Astrocyte (in vitro differentiated cells and primary cell): ENCODE results near the gene TNFRSF13B. TPM values are rescaled to one million over a fixed set of nuclear protein-coding genes. Genes with fewer than 3 reads are reported as not detected.

Experiments used
- DNase-seq: peaks from one replicate; pipeline ENCODE4 v3.0.0-alpha.2; 2010; ENCODE audit warnings: low read depth
- FAIRE-seq: peaks from 2 replicates; lab custom pipeline; 2011; peaks lifted over from hg19 to GRCh38; lab: Jason Lieb, UNC
- H2AFZ ChIP-seq: 2 replicates; pipeline ENCODE4 v1.6.0; 2012; ENCODE audit warnings: low read depth, low read length, inconsistent platforms
- H3K27ac ChIP-seq: 2 replicates; pipeline ENCODE4 v1.5.1; 2011; ENCODE audit warnings: low read depth, low read length, inconsistent platforms
- H3K27me3 ChIP-seq: 2 replicates; pipeline ENCODE4 v1.6.0; 2011; ENCODE audit warnings: low read length, inconsistent platforms; ENCODE audit not compliant: insufficient read depth
- H3K36me3 ChIP-seq: 2 replicates; pipeline ENCODE4 v1.5.1; 2011; ENCODE audit warnings: low read length, inconsistent platforms; ENCODE audit not compliant: insufficient read depth
- H3K4me1 ChIP-seq: 2 replicates; pipeline ENCODE4 v1.5.1; 2011; ENCODE audit warnings: low read length, inconsistent platforms; ENCODE audit not compliant: insufficient read depth
- H3K4me2 ChIP-seq: 2 replicates; pipeline ENCODE4 v1.6.0; 2012; ENCODE audit warnings: low read length, inconsistent platforms
- H3K4me3 ChIP-seq: 2 replicates; pipeline ENCODE4 v1.5.1; 2011; ENCODE audit warnings: low read depth, mild to moderate bottlenecking, low read length, inconsistent platforms; ENCODE audit not compliant: insufficient read depth
- H3K79me2 ChIP-seq: 2 replicates; pipeline ENCODE4 v1.6.0; 2012; ENCODE audit warnings: mild to moderate bottlenecking, low read length, inconsistent platforms; ENCODE audit not compliant: insufficient read depth
- H3K9ac ChIP-seq: 2 replicates; pipeline ENCODE4 v1.6.0; 2012; ENCODE audit warnings: mild to moderate bottlenecking, low read length, inconsistent platforms
- H3K9me3 ChIP-seq: 2 replicates; pipeline ENCODE4 v1.5.1; 2012; ENCODE audit warnings: low read depth, mild to moderate bottlenecking, low read length, inconsistent platforms; ENCODE audit not compliant: insufficient read depth
- H4K20me1 ChIP-seq: 2 replicates; pipeline ENCODE4 v1.6.0; 2012; ENCODE audit warnings: low read length, inconsistent platforms; ENCODE audit not compliant: insufficient read depth
- H3K27ac Mint-ChIP-seq: one replicate; pipeline ENCODE4 v1.8.0; 2021; ENCODE audit warnings: mild to moderate bottlenecking, mixed read lengths; ENCODE audit not compliant: unreplicated experiment
- H3K27me3 Mint-ChIP-seq: one replicate; pipeline ENCODE4 v1.8.0; 2021; ENCODE audit warnings: low read depth, mixed read lengths; ENCODE audit not compliant: unreplicated experiment
- H3K36me3 Mint-ChIP-seq: one replicate; pipeline ENCODE4 v1.8.0; 2021; ENCODE audit warnings: low read depth, mixed read lengths; ENCODE audit not compliant: unreplicated experiment
- H3K4me1 Mint-ChIP-seq: one replicate; pipeline ENCODE4 v1.8.0; 2021; ENCODE audit warnings: low read depth, mixed read lengths; ENCODE audit not compliant: unreplicated experiment
- H3K4me3 Mint-ChIP-seq: one replicate; pipeline ENCODE4 v1.8.0; 2021; ENCODE audit warnings: mild to moderate bottlenecking, moderate library complexity, mixed read lengths; ENCODE audit not compliant: unreplicated experiment
- H3K9me3 Mint-ChIP-seq: one replicate; pipeline ENCODE4 v1.8.0; 2021; ENCODE audit warnings: mild to moderate bottlenecking, mixed read lengths; ENCODE audit not compliant: unreplicated experiment
- CTCF ChIP-seq: IDR thresholded peaks from 2 replicates; pipeline ENCODE4 v1.5.1; 2011; ENCODE audit warnings: low read depth, mild to moderate bottlenecking, inconsistent platforms, low read length, moderate library complexity; ENCODE audit not compliant: insufficient read depth
- EZH2 ChIP-seq: IDR thresholded peaks from 2 replicates; pipeline ENCODE4 v1.6.1; 2012; ENCODE audit warnings: mild to moderate bottlenecking, low read length, inconsistent platforms; ENCODE audit not compliant: insufficient read depth
- total RNA-seq: library from RNA; stranded (reverse); gene quantifications from 2 replicates; pipeline ENCODE4 v1.2.1, GENCODE V29; 2021

TNFRSF13B gene
- total RNA-seq, 1 donor from 2014 or later, result not detected

- H3K27ac Mint-ChIP-seq, result no peak overlapping the region
- Histone ChIP-seq H3K9ac (no peak overlapping the region), H3K4me3 (no peak overlapping the region), H3K4me1 (no peaks in the 10 kb centered on the region), H4K20me1 (no peaks in the 10 kb centered on the region), H3K27ac (no peak overlapping the region), H3K79me2 (no peaks in the 10 kb centered on the region), H3K27me3 (peaks cover 4% of the 10 kb centered on the region), H3K9me3 (no peaks in the 10 kb centered on the region), H2AFZ (no peak overlapping the region), H3K4me2 (no peak overlapping the region), H3K36me3 (no peaks in the 10 kb centered on the region)
- H3K4me3 Mint-ChIP-seq, result no peak overlapping the region
- peaks cover 2% of the 10 kb centered on the region for H3K36me3 Mint-ChIP-seq
- no peaks in the 10 kb centered on the region for H3K9me3 Mint-ChIP-seq
- FAIRE-seq, result no peak
- no peak for TF ChIP-seq EZH2
- TF ChIP-seq CTCF, result no peak
- H3K27me3 Mint-ChIP-seq, result peaks cover 54% of the 10 kb centered on the region
- no peak for DNase-seq
- no peaks in the 10 kb centered on the region for H3K4me1 Mint-ChIP-seq
Observed at GRCh38 chr17:16938496-16939207, 33.3 kb downstream of the TNFRSF13B start.

- no peaks in the 10 kb centered on the region for H3K4me1 Mint-ChIP-seq
- Histone ChIP-seq H3K9me3 (no peaks in the 10 kb centered on the region), H3K4me1 (no peaks in the 10 kb centered on the region), H3K27ac (no peak overlapping the region), H3K4me2 (no peak overlapping the region), H3K79me2 (no peaks in the 10 kb centered on the region), H2AFZ (no peak overlapping the region), H4K20me1 (no peaks in the 10 kb centered on the region), H3K9ac (no peak overlapping the region), H3K36me3 (no peaks in the 10 kb centered on the region), H3K27me3 (peaks cover 4% of the 10 kb centered on the region), H3K4me3 (no peak overlapping the region)
- H3K4me3 Mint-ChIP-seq, result no peak overlapping the region
- no peak overlapping the region for H3K27ac Mint-ChIP-seq
- DNase-seq, result no peak
- H3K36me3 Mint-ChIP-seq, result peaks cover 2% of the 10 kb centered on the region
- no peak for TF ChIP-seq CTCF
- TF ChIP-seq EZH2, result no peak
- H3K27me3 Mint-ChIP-seq, result peaks cover 47% of the 10 kb centered on the region
- FAIRE-seq, result no peak
- no peaks in the 10 kb centered on the region for H3K9me3 Mint-ChIP-seq
Observed at GRCh38 chr17:16938031-16938430, 33.9 kb downstream of the TNFRSF13B start.

- FAIRE-seq (no peak), DNase-seq (no peak)
- Histone ChIP-seq H3K4me3 (no peak overlapping the region), H3K9ac (no peak overlapping the region), H2AFZ (no peak overlapping the region), H3K9me3 (no peaks in the 10 kb centered on the region), H3K4me1 (no peaks in the 10 kb centered on the region), H3K79me2 (no peaks in the 10 kb centered on the region), H3K4me2 (no peak overlapping the region), H3K36me3 (no peaks in the 10 kb centered on the region), H3K27ac (no peak overlapping the region), H4K20me1 (no peaks in the 10 kb centered on the region), H3K27me3 (peaks cover 4% of the 10 kb centered on the region)
- peaks cover 44% of the 10 kb centered on the region for H3K27me3 Mint-ChIP-seq
- H3K27ac Mint-ChIP-seq, result no peak overlapping the region
- H3K4me1 Mint-ChIP-seq, result no peaks in the 10 kb centered on the region
- H3K36me3 Mint-ChIP-seq, result peaks cover 2% of the 10 kb centered on the region
- no peak overlapping the region for H3K4me3 Mint-ChIP-seq
- no peak for TF ChIP-seq EZH2
- TF ChIP-seq CTCF, result no peak
- no peaks in the 10 kb centered on the region for H3K9me3 Mint-ChIP-seq
Observed at GRCh38 chr17:16937431-16937830, 34.5 kb downstream of the TNFRSF13B start.
